HL-60 (cell line): Measurements from ENCODE around the gene FAM89B.

Experiments used
- DNase-seq, 2 experiments: peaks; one replicate each; pipeline ENCODE4 v3.0.0-alpha.2; 2010 to 2020; ENCODE audit warnings: low read depth in 1 of 2, low spot score in 1 of 2
- H3K27ac ChIP-seq: fragments of 250-450 bp; sonication (Bioruptor Pico); replicated peaks from 2 replicates; pipeline ENCODE4 v1.5.1; 2020; ENCODE audit warnings: mild to moderate bottlenecking, moderate library complexity
- H3K27me3 ChIP-seq: fragments of 250-450 bp; sonication (Bioruptor Pico); 2 replicates; pipeline ENCODE4 v1.5.1; 2021; ENCODE audit warnings: mild to moderate bottlenecking, moderate library complexity; ENCODE audit not compliant: insufficient read depth, poor library complexity, severe bottlenecking
- H3K4me3 ChIP-seq: replicated peaks from 2 replicates; pipeline ENCODE4 v1.5.1; 2011; ENCODE audit warnings: mild to moderate bottlenecking, control low read depth, low read length; ENCODE audit not compliant: insufficient read depth
- GABPA ChIP-seq: IDR thresholded peaks from 2 replicates; pipeline ENCODE4 v1.6.1; 2012; ENCODE audit warnings: low read depth
- POLR2AphosphoS5 ChIP-seq: IDR thresholded peaks from 2 replicates; pipeline ENCODE4 v1.6.1; 2012; ENCODE audit warnings: low read depth
- SPI1 ChIP-seq: IDR thresholded peaks from 2 replicates; pipeline ENCODE4 v1.6.1; 2012; ENCODE audit warnings: low read depth, mild to moderate bottlenecking, borderline replicate concordance
- TF ChIP-seq, protein P1 (sequence below): IDR thresholded peaks from 2 replicates; pipeline ENCODE4 v1.6.1; 2012; ENCODE audit warnings: low read depth; ENCODE audit not compliant: insufficient replicate concordance
- TF ChIP-seq, protein P2 (sequence below): IDR thresholded peaks from one replicate; pipeline ENCODE4 v1.5.1; 2011; ENCODE audit warnings: low read length, control low read depth, inconsistent platforms; ENCODE audit not compliant: insufficient read depth

Gene FAM89B

DNA sequence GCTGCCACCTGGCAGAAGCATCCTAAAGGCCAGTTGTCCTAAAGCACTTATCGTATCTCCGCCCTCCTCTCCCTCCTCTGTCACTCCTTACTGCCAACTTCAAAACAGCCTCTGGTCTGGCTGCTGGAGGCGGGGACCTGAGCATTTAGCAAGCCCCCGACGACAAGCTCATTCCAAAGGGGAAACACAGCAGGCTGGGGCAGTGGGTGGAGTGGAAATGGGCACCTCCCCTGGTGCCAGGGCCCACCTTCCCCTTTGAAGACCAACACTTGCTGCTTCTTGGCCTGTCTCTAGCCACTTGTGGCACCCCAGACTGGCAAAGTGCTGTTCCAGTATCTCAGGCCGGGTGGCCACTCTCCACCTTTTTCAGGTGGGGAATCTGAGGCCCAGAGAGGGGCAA, 38.1 kb downstream of the FAM89B start:
- peak overlapping the region; percentile 58 for H3K27ac ChIP-seq
- TF ChIP-seq GABPA = no peak
- TF ChIP-seq, protein P1, sequence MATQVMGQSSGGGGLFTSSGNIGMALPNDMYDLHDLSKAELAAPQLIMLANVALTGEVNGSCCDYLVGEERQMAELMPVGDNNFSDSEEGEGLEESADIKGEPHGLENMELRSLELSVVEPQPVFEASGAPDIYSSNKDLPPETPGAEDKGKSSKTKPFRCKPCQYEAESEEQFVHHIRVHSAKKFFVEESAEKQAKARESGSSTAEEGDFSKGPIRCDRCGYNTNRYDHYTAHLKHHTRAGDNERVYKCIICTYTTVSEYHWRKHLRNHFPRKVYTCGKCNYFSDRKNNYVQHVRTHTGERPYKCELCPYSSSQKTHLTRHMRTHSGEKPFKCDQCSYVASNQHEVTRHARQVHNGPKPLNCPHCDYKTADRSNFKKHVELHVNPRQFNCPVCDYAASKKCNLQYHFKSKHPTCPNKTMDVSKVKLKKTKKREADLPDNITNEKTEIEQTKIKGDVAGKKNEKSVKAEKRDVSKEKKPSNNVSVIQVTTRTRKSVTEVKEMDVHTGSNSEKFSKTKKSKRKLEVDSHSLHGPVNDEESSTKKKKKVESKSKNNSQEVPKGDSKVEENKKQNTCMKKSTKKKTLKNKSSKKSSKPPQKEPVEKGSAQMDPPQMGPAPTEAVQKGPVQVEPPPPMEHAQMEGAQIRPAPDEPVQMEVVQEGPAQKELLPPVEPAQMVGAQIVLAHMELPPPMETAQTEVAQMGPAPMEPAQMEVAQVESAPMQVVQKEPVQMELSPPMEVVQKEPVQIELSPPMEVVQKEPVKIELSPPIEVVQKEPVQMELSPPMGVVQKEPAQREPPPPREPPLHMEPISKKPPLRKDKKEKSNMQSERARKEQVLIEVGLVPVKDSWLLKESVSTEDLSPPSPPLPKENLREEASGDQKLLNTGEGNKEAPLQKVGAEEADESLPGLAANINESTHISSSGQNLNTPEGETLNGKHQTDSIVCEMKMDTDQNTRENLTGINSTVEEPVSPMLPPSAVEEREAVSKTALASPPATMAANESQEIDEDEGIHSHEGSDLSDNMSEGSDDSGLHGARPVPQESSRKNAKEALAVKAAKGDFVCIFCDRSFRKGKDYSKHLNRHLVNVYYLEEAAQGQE = no peak
- peak overlapping the region; percentile 88 for H3K4me3 ChIP-seq
- H3K27me3 ChIP-seq = no peaks in the 10 kb centered on the region
- DNase-seq = no peak

DNA sequence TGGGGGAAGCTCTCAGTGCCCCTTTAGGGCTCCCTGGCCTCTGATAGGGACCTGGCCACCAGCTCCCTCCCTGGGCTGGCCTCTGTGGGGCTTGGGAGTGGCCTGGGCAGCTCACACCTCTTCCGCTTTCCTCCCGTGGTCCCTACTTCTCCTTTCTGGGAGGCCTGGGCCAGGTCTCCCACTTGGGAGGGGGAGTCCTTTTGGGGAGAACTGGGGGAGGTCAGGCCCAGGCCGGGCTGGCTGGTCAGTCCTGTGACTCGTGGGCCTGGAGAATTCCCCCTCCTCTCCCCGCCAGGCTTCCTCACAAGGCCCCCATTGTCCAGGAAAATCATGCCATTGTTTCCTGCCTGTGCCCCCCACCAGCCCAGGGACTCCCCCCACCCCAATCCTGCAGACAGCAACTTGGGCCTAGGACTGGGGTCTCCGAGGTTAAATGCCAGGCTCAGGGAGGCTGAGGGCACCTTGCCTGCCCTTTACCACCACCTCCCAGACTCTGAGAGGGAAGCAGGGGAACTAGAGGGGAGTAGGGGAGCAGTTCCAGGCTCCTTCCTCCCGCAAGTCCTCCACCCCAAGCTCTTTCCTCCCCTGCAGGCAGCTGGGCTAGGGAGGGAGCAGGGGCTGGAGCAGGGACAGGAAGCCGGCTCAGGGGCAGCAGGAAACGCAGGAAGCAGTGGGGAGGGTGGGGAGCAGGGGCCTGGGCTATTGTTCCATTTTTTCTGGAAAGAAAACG, 38.9 kb downstream of the FAM89B start:
- Histone ChIP-seq H3K27ac (peak overlapping the region; percentile 58), H3K4me3 (peak overlapping the region; percentile 88), H3K27me3 (no peaks in the 10 kb centered on the region)
- TF ChIP-seq POLR2AphosphoS5 = no peak; the same call in 1 of the 2 replicates
- TF ChIP-seq, protein P2, sequence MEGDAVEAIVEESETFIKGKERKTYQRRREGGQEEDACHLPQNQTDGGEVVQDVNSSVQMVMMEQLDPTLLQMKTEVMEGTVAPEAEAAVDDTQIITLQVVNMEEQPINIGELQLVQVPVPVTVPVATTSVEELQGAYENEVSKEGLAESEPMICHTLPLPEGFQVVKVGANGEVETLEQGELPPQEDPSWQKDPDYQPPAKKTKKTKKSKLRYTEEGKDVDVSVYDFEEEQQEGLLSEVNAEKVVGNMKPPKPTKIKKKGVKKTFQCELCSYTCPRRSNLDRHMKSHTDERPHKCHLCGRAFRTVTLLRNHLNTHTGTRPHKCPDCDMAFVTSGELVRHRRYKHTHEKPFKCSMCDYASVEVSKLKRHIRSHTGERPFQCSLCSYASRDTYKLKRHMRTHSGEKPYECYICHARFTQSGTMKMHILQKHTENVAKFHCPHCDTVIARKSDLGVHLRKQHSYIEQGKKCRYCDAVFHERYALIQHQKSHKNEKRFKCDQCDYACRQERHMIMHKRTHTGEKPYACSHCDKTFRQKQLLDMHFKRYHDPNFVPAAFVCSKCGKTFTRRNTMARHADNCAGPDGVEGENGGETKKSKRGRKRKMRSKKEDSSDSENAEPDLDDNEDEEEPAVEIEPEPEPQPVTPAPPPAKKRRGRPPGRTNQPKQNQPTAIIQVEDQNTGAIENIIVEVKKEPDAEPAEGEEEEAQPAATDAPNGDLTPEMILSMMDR = no peak
- peak; percentile 95 for TF ChIP-seq SPI1
- TF ChIP-seq, protein P1 = no peak
- TF ChIP-seq GABPA = no peak
- DNase-seq = peak; percentile 56 to 85

DNA sequence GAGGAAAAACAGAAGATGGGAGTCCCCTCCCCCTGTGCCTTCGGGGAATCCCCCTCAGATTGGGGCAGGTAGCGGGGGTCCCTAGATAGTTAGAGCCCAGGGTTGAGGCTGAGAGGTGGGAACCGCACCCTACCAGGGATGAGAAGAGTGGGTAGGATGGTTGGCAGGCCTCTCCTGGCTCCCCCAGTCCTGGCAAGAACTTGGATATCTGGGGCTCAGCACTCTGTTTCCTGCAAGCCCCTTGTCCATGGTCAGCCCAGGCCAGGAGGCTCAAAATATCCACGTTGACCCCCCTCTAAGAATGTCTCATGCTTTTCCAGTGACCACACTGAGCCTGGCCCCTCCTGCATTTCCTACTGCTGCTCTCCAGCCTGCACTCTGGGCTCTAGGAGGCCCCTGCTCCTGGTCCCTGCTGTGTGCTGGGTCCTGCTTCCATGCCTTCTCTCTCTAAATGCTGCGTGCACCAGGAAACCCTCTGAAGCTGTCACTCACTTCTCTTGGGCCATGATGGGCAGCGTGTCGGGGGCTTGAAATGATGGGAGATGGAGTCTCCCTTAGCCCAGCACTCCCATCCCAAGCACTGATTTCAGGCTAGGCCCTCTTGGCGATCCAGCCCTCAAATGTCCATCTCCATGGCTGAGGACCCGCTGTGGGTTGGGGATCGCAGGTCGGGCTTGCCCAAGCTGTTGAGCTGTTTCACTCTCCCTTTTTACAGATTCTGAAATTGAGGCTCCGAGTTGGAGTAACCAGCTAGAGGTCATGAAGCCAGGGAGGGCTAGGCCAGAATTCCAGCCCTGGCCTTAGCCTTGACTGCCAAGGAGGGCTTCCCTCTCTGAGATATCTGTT, 39.6 kb downstream of the FAM89B start:
- H3K27me3 ChIP-seq = no peaks in the 10 kb centered on the region
- peak overlapping the region; percentile 58 for H3K27ac ChIP-seq
- H3K4me3 ChIP-seq = peak overlapping the region; percentile 88
- TF ChIP-seq, protein P1 = no peak
- TF ChIP-seq GABPA = no peak
- TF ChIP-seq SPI1 = no peak
- TF ChIP-seq, protein P2 = no peak
- no peak for TF ChIP-seq POLR2AphosphoS5
- DNase-seq = no peak
